GM12878 (cell line): ENCODE data around the gene BMF. TPM values are rescaled to one million over a fixed set of nuclear protein-coding genes. Genes with fewer than 3 reads are reported as not detected.

Experiments used
- ATAC-seq: fragments of 200-7000 bp; cut with Tn5 transposase; 3 replicates; pipeline ENCODE4 v1.9.1; 2020; ENCODE audit warnings: mild to moderate bottlenecking, moderate library complexity
- BruUV-seq: library from RNA; stranded (reverse); fragments of 400-500 nt; replicated peaks from 2 replicates; lab custom pipeline; 2021; lab: Mats Ljungman, UMichigan
- CTCF ChIA-PET: fragments of 300-600 bp; sonication (Branson Sonifier 250); formaldehyde crosslinking; extraction: SDS; loops from one replicate; lab custom pipeline; 2021; ENCODE audit warnings: inconsistent platforms; lab: Yijun Ruan, JAX
- POLR2A ChIA-PET: fragments of 350-600 bp; formaldehyde crosslinking; extraction: SDS; loops from one replicate; lab custom pipeline; 2021; ENCODE audit warnings: inconsistent platforms; lab: Charles Lee
- RAD21 ChIA-PET: fragments of 300-600 bp; sonication (Branson Sonifier 250); formaldehyde crosslinking; loops from one replicate; lab custom pipeline; 2023; ENCODE audit warnings: antibody characterized with exemption; ENCODE audit not compliant: unreplicated experiment; lab: Charles Lee
- SMC1A ChIA-PET: fragments of 300-600 bp; sonication (Branson Sonifier 250); formaldehyde crosslinking; loops from one replicate; lab custom pipeline; 2023; ENCODE audit not compliant: unreplicated experiment, uncharacterized antibody; lab: Charles Lee
- DNase-seq: peaks from one replicate; pipeline ENCODE4 v3.0.0-alpha.2; 2011; ENCODE audit warnings: low read depth, low spot score
- FAIRE-seq: peaks from 3 replicates; lab custom pipeline; 2011; peaks lifted over from hg19 to GRCh38; lab: Jason Lieb, UNC
- H2AFZ ChIP-seq: 2 replicates; pipeline ENCODE4 v1.6.0; 2011; ENCODE audit warnings: low read depth, low read length, control low read depth; ENCODE audit not compliant: control insufficient read depth
- H3K27ac ChIP-seq: 2 replicates; pipeline ENCODE4 v1.5.1; 2011; ENCODE audit warnings: control low read depth; ENCODE audit not compliant: control insufficient read depth, insufficient read depth
- H3K27me3 ChIP-seq, 2 experiments: replicated peaks in 1 of 2; 2 replicates each; pipeline versions ENCODE4 v1.6.0 to v1.6.1; 2011; ENCODE audit warnings: low read length in 1 of 2; ENCODE audit not compliant: control insufficient read depth in 2 of 2, insufficient read depth in 2 of 2
- H3K36me3 ChIP-seq, 2 experiments: 2 replicates each; pipeline ENCODE4 v1.5.1; 2011; ENCODE audit warnings: low read length in 1 of 2; ENCODE audit not compliant: control insufficient read depth in 2 of 2, insufficient read depth in 2 of 2
- H3K4me1 ChIP-seq: 2 replicates; pipeline ENCODE4 v1.6.1; 2011; ENCODE audit warnings: mild to moderate bottlenecking, low read length, moderate library complexity, mixed read lengths; ENCODE audit not compliant: control insufficient read depth, insufficient read depth
- H3K4me2 ChIP-seq: 2 replicates; pipeline ENCODE4 v1.6.0; 2011; ENCODE audit warnings: control low read depth; ENCODE audit not compliant: control insufficient read depth, insufficient read depth
- H3K4me3 ChIP-seq: fragments of 200-600 bp; sonication (generic); 2 replicates; pipeline ENCODE4 v1.5.1; 2016
- H3K79me2 ChIP-seq: 2 replicates; pipeline ENCODE4 v1.6.0; 2011; ENCODE audit warnings: low read length; ENCODE audit not compliant: control insufficient read depth, insufficient read depth
- H3K9ac ChIP-seq: 2 replicates; pipeline ENCODE4 v1.8.0; 2011; ENCODE audit warnings: low read length, control low read depth, mixed read lengths; ENCODE audit not compliant: control insufficient read depth, insufficient read depth
- H3K9me3 ChIP-seq: replicated peaks from 3 replicates; pipeline ENCODE4 v1.5.1; 2011; ENCODE audit warnings: mild to moderate bottlenecking, low read length; ENCODE audit not compliant: control insufficient read depth, insufficient read depth
- H4K20me1 ChIP-seq: 2 replicates; pipeline ENCODE4 v1.6.0; 2011; ENCODE audit not compliant: control insufficient read depth, insufficient read depth
- CREM ChIP-seq: IDR thresholded peaks from 2 replicates; pipeline ENCODE4 v1.6.1; 2014; ENCODE audit warnings: antibody characterized with exemption, low read depth
- MLLT1 ChIP-seq: fragments of 450-650 bp; IDR thresholded peaks from 2 replicates; pipeline ENCODE4 v1.6.1; 2016; ENCODE audit warnings: mild to moderate bottlenecking
- PRDM15 ChIP-seq: fragments of 450-650 bp; formaldehyde crosslinking; IDR thresholded peaks from 2 replicates; pipeline ENCODE4 v1.4.0; 2020; ENCODE audit warnings: mild to moderate bottlenecking, moderate library complexity
- SIN3A ChIP-seq: IDR thresholded peaks from 2 replicates; pipeline ENCODE4 v1.6.1; 2012; ENCODE audit warnings: low read depth, low read length, improper control_type of control experiment
- SREBF1 ChIP-seq: IDR thresholded peaks from 2 replicates; pipeline ENCODE4 v1.6.1; 2012; ENCODE audit warnings: mild to moderate bottlenecking, low read length
- YBX1 ChIP-seq: fragments of 450-650 bp; IDR thresholded peaks from 2 replicates; pipeline ENCODE4 v1.6.1; 2016; ENCODE audit warnings: antibody characterized with exemption
- WGBS: methylation state at CpG from one replicate; pipeline ENCODE4 v1.1.6; 2016; ENCODE audit warnings: low lambda C conversion rate; ENCODE audit not compliant: insufficient replicate concordance, insufficient coverage; ENCODE audit errors: missing lambda C conversion rate; 5-methylcytosine and 5-hydroxymethylcytosine counted together
- in situ Hi-C: fragments of 300-500 bp; cut with MboI; formaldehyde crosslinking; loops from 9 replicates; pipeline ENCODE4 v1.14.3; 2018; ENCODE audit warnings: mixed read lengths
- intact Hi-C: fragments of 100-400 bp; cut with micrococcal nuclease; formaldehyde crosslinking; loops from one replicate; pipeline ENCODE4 v1.14.2; 2022; ENCODE audit not compliant: unreplicated experiment
- polyA plus RNA-seq, 11 experiments: library from polyadenylated mRNA; depleted of rRNA in 4 of 11; unstranded in 6 of 11; stranded (reverse) in 5 of 11; fragments of >200 nt; fragmentation: Nextera tagmentation in 4 of 11; fragmentation: Illumina TruSeq in 1 of 11; extraction: Ambion mirVana in 4 of 11; extraction: Trizol in 1 of 11; gene quantifications; 1 replicate in 1 of 11; 2 replicates in 10 of 11; pipeline versions ENCODE4 v1.2.1 to v1.2.3, GENCODE V29; 2011 to 2016; ENCODE audit warnings: inconsistent platforms in 2 of 11, missing spikeins in 2 of 11, low read depth in 1 of 11
- total RNA-seq, 4 experiments: library from RNA; depleted of rRNA in 3 of 4; stranded (reverse); fragments of >200 nt in 3 of 4; fragmentation: Illumina TruSeq in 1 of 4; extraction: Trizol in 1 of 4; gene quantifications; 2 replicates each; pipeline versions ENCODE4 v1.2.1 to v1.2.3, GENCODE V29; 2013 to 2021
- TF ChIP-seq, protein P1 (sequence below): IDR thresholded peaks from 2 replicates; pipeline ENCODE4 v1.6.1; 2011; ENCODE audit warnings: low read depth, mild to moderate bottlenecking, low read length, moderate library complexity, borderline replicate concordance; ENCODE audit errors: extremely low read depth
- TF ChIP-seq, protein P2 (sequence below): fragments of 450-650 bp; IDR thresholded peaks from 2 replicates; pipeline ENCODE4 v1.6.1; 2018; ENCODE audit warnings: borderline replicate concordance, mild to moderate bottlenecking; ENCODE audit not compliant: partially characterized antibody

The BMF gene
- total and polyA plus RNA-seq, 10 of the 15 experiments (the other 5 are each of a cell fraction or from before 2014, with no cell fraction given): 0.82 to 34.9 (median 16.9) TPM

DNA sequence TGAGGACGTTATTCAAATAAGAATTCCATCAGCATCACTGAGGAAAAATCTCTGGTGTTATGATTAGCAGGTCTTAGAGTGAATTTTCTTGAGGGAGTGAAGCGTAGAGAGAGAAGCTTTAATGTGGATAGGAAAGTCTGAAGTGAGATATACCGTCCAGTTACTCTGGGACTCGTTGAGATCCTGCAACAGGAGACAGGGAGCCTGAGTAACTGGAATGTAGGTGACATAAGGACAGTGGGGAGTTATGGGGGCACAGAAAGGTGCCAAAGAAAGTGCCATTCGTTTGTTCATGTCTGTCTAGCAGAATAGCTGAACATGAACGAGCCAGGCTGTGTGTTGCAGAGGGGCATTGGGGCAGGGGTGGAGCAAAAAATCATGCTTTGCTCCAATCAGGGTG lies 42.8 kb upstream of the BMF start:
- ChIA-PET SMC1A (no interaction called here), CTCF (no interaction called here), RAD21 (interaction anchor here (0.7 kb wide), 1 partner anchor 85 kb away, joined by 3 read pairs; no protein-coding TSS in a partner anchor), POLR2A (no interaction called here)
- H4K20me1 ChIP-seq: no peaks in the 10 kb centered on the region
- H3K27me3 ChIP-seq: no peaks in the 10 kb centered on the region
- in situ Hi-C loops (no loop called here), intact Hi-C loops (no loop called here)
- no peak for TF ChIP-seq YBX1
- H3K36me3 ChIP-seq: no peaks in the 10 kb centered on the region
- 37% methylated on average over 6 of the region's 6 CpGs for WGBS
- peaks cover 11% of the 10 kb centered on the region for H3K4me1 ChIP-seq
- no TSS peak for BruUV-seq
- H3K4me2 ChIP-seq: no peak overlapping the region
- H3K4me3 ChIP-seq: no peak overlapping the region
- DNase-seq (no peak), ATAC-seq (no peak), FAIRE-seq (no peak)
- H3K79me2 ChIP-seq: no peaks in the 10 kb centered on the region
- H3K27ac ChIP-seq: no peak overlapping the region
- no peaks in the 10 kb centered on the region for H3K9me3 ChIP-seq
- no peak overlapping the region for H3K9ac ChIP-seq
- H2AFZ ChIP-seq: no peak overlapping the region

DNA sequence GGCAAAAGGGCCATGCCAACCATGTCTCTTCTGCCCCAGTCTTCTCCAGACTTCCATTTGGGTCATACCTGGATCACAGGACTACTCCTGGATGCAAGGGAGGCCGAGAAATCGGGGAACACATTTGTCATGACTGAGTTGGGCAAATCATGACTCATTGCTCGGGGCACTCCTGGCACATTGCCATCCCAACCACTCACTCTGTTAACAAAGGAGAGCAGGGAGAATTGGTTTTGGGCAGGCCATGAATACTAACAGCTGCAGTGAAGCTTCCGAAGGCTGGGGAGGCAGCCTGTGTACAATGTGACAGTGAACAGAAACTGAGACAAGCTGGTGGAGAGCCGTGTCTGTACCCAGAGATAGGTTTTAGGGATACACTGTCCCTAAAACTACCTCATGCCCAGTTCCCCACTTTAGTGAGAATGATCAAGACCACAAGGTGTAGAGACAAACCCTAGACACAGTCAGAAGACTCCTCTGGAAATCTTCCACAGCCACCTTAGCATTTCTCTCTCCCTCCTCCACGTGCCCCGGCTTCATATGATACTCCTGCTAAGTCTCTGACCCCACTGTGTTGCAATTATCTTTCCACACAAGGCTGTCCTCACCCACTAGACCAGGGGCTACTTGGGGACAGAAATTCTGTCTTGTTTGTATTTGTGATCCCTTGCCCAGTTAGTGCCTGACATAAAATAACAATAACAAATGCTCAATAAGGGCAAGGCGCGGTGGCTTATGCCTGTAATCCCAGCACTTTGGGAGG lies 41.7 kb upstream of the BMF start:
- H2AFZ ChIP-seq: no peak overlapping the region
- no peaks in the 10 kb centered on the region for H4K20me1 ChIP-seq
- H3K4me1 ChIP-seq: peaks cover 2% of the 10 kb centered on the region
- 59% methylated on average over 9 of the region's 9 CpGs for WGBS
- H3K27ac ChIP-seq: no peak overlapping the region
- intact Hi-C loops: no loop called here
- ChIA-PET POLR2A (no interaction called here), RAD21 (no interaction called here), CTCF (no interaction called here), SMC1A (no interaction called here)
- H3K4me2 ChIP-seq: no peak overlapping the region
- H3K79me2 ChIP-seq: no peaks in the 10 kb centered on the region
- no peak overlapping the region for H3K4me3 ChIP-seq
- no peak overlapping the region for H3K9ac ChIP-seq
- ATAC-seq (no peak), DNase-seq (no peak), FAIRE-seq (no peak)
- no peaks in the 10 kb centered on the region for H3K9me3 ChIP-seq
- H3K27me3 ChIP-seq: no peaks in the 10 kb centered on the region
- H3K36me3 ChIP-seq: no peaks in the 10 kb centered on the region
- no TSS peak for BruUV-seq
- in situ Hi-C loops: no loop called here
- TF ChIP-seq SREBF1: no peak
- no peak for TF ChIP-seq SIN3A
- TF ChIP-seq, protein P1, sequence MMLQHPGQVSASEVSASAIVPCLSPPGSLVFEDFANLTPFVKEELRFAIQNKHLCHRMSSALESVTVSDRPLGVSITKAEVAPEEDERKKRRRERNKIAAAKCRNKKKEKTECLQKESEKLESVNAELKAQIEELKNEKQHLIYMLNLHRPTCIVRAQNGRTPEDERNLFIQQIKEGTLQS: no peak
- no peak for TF ChIP-seq PRDM15 (CRISPR knock-in tag)
- no peak for TF ChIP-seq CREM
- no peak for TF ChIP-seq MLLT1
- TF ChIP-seq, protein P2, sequence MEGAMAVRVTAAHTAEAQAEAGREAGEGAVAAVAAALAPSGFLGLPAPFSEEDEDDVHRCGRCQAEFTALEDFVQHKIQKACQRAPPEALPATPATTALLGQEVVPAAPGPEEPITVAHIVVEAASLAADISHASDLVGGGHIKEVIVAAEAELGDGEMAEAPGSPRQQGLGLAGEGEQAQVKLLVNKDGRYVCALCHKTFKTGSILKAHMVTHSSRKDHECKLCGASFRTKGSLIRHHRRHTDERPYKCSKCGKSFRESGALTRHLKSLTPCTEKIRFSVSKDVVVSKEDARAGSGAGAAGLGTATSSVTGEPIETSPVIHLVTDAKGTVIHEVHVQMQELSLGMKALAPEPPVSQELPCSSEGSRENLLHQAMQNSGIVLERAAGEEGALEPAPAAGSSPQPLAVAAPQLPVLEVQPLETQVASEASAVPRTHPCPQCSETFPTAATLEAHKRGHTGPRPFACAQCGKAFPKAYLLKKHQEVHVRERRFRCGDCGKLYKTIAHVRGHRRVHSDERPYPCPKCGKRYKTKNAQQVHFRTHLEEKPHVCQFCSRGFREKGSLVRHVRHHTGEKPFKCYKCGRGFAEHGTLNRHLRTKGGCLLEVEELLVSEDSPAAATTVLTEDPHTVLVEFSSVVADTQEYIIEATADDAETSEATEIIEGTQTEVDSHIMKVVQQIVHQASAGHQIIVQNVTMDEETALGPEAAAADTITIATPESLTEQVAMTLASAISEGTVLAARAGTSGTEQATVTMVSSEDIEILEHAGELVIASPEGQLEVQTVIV: no peak
